Spleen (tissue), 7 donors: Measurements from ENCODE around the gene PDGFC.

ENCODE experiments used
- CTCF ChIP-seq, 11 experiments: fragments of 200-600 bp in 7 of 11; fragments of 450-650 bp in 4 of 11; sonication (generic) in 4 of 11; IDR thresholded peaks in 8 of 11; conservative IDR thresholded peaks in 3 of 11; 1 replicate in 7 of 11; 2 replicates in 4 of 11; pipeline versions ENCODE4 v1.4.0 to v1.8.0; 2016 to 2021; ENCODE audit warnings: antibody characterized with exemption in 11 of 11, inconsistent platforms in 4 of 11, mild to moderate bottlenecking in 1 of 11
- POLR2AphosphoS5 ChIP-seq, 3 donors: sonication (generic); formaldehyde crosslinking; IDR thresholded peaks; one replicate each; pipeline ENCODE4 v1.5.1; 2017; ENCODE audit warnings: antibody characterized with exemption in 3 of 3
- donor health status: DM: no; HTN: no; CAD: no; lungs with moderate emphysema.
- donor health status: DM: no; HTN: no; CAD: no.
- donor health status: DM: no; HTN: no; CAD: no.

GRCh38 chr4:156971676-156972378, at the start of gene PDGFC:
- TF ChIP-seq CTCF (IDR thresholded peaks at IDR 0.05 in 8 of 11, conservative IDR thresholded peaks at IDR 0.05 in 3 of 11) (peak in 3 of 11 experiments; percentile 8 to 46 (median 37)), POLR2AphosphoS5 (IDR thresholded peaks at IDR 0.05) (peak; percentile 46 to 79 (median 69))
